Erythroblast (primary cell): ENCODE measurements around the gene AKAP13.

Experiments
- GATA1 ChIP-seq: IDR thresholded peaks from 2 replicates; pipeline ENCODE4 v1.6.1; 2011; ENCODE audit warnings: low read depth, mild to moderate bottlenecking, control low read depth, low read length, moderate library complexity
- POLR2A ChIP-seq: IDR thresholded peaks from 2 replicates; pipeline ENCODE4 v1.6.1; 2011; ENCODE audit warnings: mild to moderate bottlenecking, low read length

- TF ChIP-seq POLR2A, result no peak
- TF ChIP-seq GATA1, result no peak
Observed at GRCh38 chr15:85365980-85366379, 14.4 kb upstream of the AKAP13 start.
